B cell (primary cell): ENCODE results near the gene CD99L2. TPM values are rescaled to one million over a fixed set of nuclear protein-coding genes. Genes with fewer than 3 reads are reported as not detected.

Source experiments
- ATAC-seq: fragments of 200-7000 bp; cut with Tn5 transposase; one replicate; pipeline ENCODE4 v1.10.0; 2021; ENCODE audit warnings: low read depth, mild to moderate bottlenecking, moderate number of reproducible peaks, moderate library complexity
- CTCF ChIA-PET: fragments of 350-600 bp; sonication (Branson Sonifier 250); formaldehyde crosslinking; loops from one replicate; lab custom pipeline; 2021; ENCODE audit warnings: antibody characterized with exemption, inconsistent platforms; lab: Charles Lee
- POLR2A ChIA-PET: fragments of 350-600 bp; sonication (Branson Sonifier 250); formaldehyde crosslinking; loops from one replicate; lab custom pipeline; 2021; ENCODE audit warnings: antibody characterized with exemption; lab: Charles Lee
- DNase-seq: peaks from one replicate; pipeline ENCODE4 v3.0.0; 2013
- H2AFZ ChIP-seq: 2 replicates; pipeline ENCODE4 v1.6.1; 2012; ENCODE audit warnings: mild to moderate bottlenecking, low read depth, low read length; ENCODE audit not compliant: insufficient read depth, poor library complexity, severe bottlenecking
- H3K27ac ChIP-seq, 2 donors: 1 replicate in 1 of 2; 2 replicates in 1 of 2; pipeline ENCODE4 v1.5.1; 2012 to 2013; ENCODE audit warnings: low read length in 2 of 2, mild to moderate bottlenecking in 2 of 2, moderate library complexity in 1 of 2
- H3K27me3 ChIP-seq, 4 experiments: fragments of 200-600 bp in 1 of 4; sonication (generic) in 1 of 4; replicated peaks in 1 of 4; 1 replicate in 2 of 4; 2 replicates in 2 of 4; pipeline versions ENCODE4 v1.6.1 to v1.7.0; 2013 to 2016; ENCODE audit warnings: low read length in 3 of 4, mild to moderate bottlenecking in 2 of 4, mixed read lengths in 1 of 4, moderate library complexity in 1 of 4; ENCODE audit not compliant: insufficient read depth in 4 of 4, control insufficient read depth in 3 of 4; ENCODE audit errors: control extremely low read depth in 1 of 4
- H3K36me3 ChIP-seq, 2 experiments: replicated peaks in 1 of 2; 1 replicate in 1 of 2; 2 replicates in 1 of 2; pipeline versions ENCODE4 v1.6.1 to v1.7.1; 2013; ENCODE audit warnings: low read length in 1 of 2; ENCODE audit not compliant: insufficient read depth in 2 of 2, control insufficient read depth in 1 of 2; ENCODE audit errors: control extremely low read depth in 1 of 2, extremely low read depth in 1 of 2
- H3K4me1 ChIP-seq, 2 donors: fragments of 200-600 bp in 1 of 2; sonication (generic) in 1 of 2; 1 replicate in 1 of 2; 2 replicates in 1 of 2; pipeline versions ENCODE4 v1.5.1 to v1.6.1; 2013 to 2017; ENCODE audit warnings: low read length in 2 of 2; ENCODE audit not compliant: control insufficient read depth in 2 of 2, insufficient read depth in 2 of 2
- H3K4me2 ChIP-seq: replicated peaks from 2 replicates; pipeline ENCODE3; 2012; ENCODE audit warnings: mild to moderate bottlenecking, low read depth, low read length; ENCODE audit not compliant: poor library complexity, severe bottlenecking
- H3K4me3 ChIP-seq, 5 experiments: fragments of 200-600 bp in 1 of 5; sonication (generic) in 1 of 5; 1 replicate in 3 of 5; 2 replicates in 2 of 5; pipeline versions ENCODE4 v1.5.1 to v1.7.0; 2011 to 2016; ENCODE audit warnings: low read length in 4 of 5, mild to moderate bottlenecking in 4 of 5, low read depth in 2 of 5, control low read depth in 1 of 5, moderate library complexity in 1 of 5; ENCODE audit not compliant: insufficient read depth in 1 of 5; ENCODE audit errors: control extremely low read depth in 1 of 5, extremely low read depth in 1 of 5
- H3K79me2 ChIP-seq: fragments of 200-600 bp; sonication (generic); one replicate; pipeline ENCODE4 v1.6.0; 2016; ENCODE audit warnings: low read length; ENCODE audit not compliant: control insufficient read depth, insufficient read depth
- H3K9ac ChIP-seq: fragments of 200-600 bp; sonication (generic); 2 replicates; pipeline ENCODE4 v1.6.1; 2017; ENCODE audit warnings: mild to moderate bottlenecking, low read length, moderate library complexity
- H3K9me3 ChIP-seq, 3 donors: one replicate each; pipeline versions ENCODE4 v1.6.1 to v1.7.1; 2013; ENCODE audit warnings: low read length in 2 of 3; ENCODE audit not compliant: control insufficient read depth in 2 of 3, insufficient read depth in 1 of 3; ENCODE audit errors: control extremely low read depth in 1 of 3
- H4K20me1 ChIP-seq: 2 replicates; pipeline ENCODE4 v1.6.0; 2012; ENCODE audit warnings: mild to moderate bottlenecking, low read length; ENCODE audit not compliant: insufficient read depth, control insufficient read depth, poor library complexity, severe bottlenecking
- H3K27ac Mint-ChIP-seq: one replicate; pipeline ENCODE4 v1.8.0; 2021; ENCODE audit warnings: mixed read lengths
- H3K27me3 Mint-ChIP-seq: one replicate; pipeline ENCODE4 v1.8.0; 2021; ENCODE audit warnings: mixed read lengths
- H3K4me1 Mint-ChIP-seq: one replicate; pipeline ENCODE4 v1.8.0; 2021; ENCODE audit warnings: mixed read lengths
- H3K4me3 Mint-ChIP-seq: one replicate; pipeline ENCODE4 v1.8.0; 2021; ENCODE audit warnings: mixed read lengths
- H3K9me3 Mint-ChIP-seq: one replicate; pipeline ENCODE4 v1.8.0; 2022; ENCODE audit warnings: mixed read lengths; ENCODE audit not compliant: insufficient read depth
- EZH2 ChIP-seq: IDR thresholded peaks from 2 replicates; pipeline ENCODE4 v1.6.1; 2012; ENCODE audit warnings: borderline replicate concordance, low read depth, mild to moderate bottlenecking, moderate library complexity, low read length; ENCODE audit not compliant: insufficient read depth, poor library complexity, severe bottlenecking
- WGBS: methylation state at CpG from one replicate; pipeline ENCODE4 v1.1.5; 2013; ENCODE audit warnings: missing lambda C conversion rate; ENCODE audit not compliant: insufficient coverage; 5-methylcytosine and 5-hydroxymethylcytosine counted together
- intact Hi-C: fragments of 100-400 bp; cut with micrococcal nuclease; formaldehyde crosslinking; loops from one replicate; pipeline ENCODE4 v1.10.0; 2022
- polyA plus RNA-seq: library from polyadenylated mRNA; depleted of rRNA; stranded (reverse); fragments of >200 nt; gene quantifications from 2 replicates; pipeline ENCODE4 v1.2.3, GENCODE V29; 2012
- total RNA-seq, 2 donors: library from RNA; stranded (reverse); fragments of 120-200 nt in 1 of 2; gene quantifications; 1 replicate in 1 of 2; 2 replicates in 1 of 2; pipeline versions ENCODE4 v1.2.3 to v1.2.4, GENCODE V29; 2013 to 2022
- TF ChIP-seq, protein P1 (sequence below): fragments of 200-600 bp; IDR thresholded peaks from one replicate; pipeline ENCODE4 v1.8.0; 2022; ENCODE audit warnings: antibody characterized with exemption, mild to moderate bottlenecking

CD99L2 gene
- total and polyA plus RNA-seq, 2 donors (not counting 1 experiment from before 2014, with no cell fraction given): 8.7 to 17.8 TPM

DNA sequence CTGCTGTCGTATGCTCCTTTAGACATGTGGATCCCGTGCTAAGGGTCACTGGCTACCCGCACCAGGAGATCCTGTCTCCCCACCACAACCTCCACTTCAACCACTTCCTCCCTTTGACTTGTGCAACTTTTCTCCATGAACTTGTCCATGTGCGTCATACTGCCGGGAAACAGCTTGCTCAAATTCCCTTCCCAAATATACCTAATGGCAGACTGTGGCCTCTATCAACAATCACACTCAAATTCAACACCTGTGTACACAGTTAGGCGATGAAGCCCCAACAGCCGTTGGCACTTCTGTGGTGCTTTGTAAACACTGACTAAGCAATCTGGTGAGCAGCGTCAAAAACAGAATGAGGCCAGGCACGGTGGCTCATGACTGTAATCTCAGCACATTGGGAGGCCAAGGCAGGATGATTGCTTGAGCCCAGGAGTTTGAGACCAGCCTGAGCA lies 49.5 kb downstream of the CD99L2 start:
- DNase-seq (no peak), ATAC-seq (no peak)
- Histone ChIP-seq H2AFZ (no peak overlapping the region), H3K4me3 (no peak overlapping the region), H3K4me2 (no peak overlapping the region), H3K79me2 (peaks cover 2% of the 10 kb centered on the region), H3K36me3 (no peaks in the 10 kb centered on the region), H3K27ac (no peak overlapping the region), H4K20me1 (no peaks in the 10 kb centered on the region), H3K9me3 (no peaks in the 10 kb centered on the region), H3K9ac (no peak overlapping the region), H3K4me1 (no peaks in the 10 kb centered on the region), H3K27me3 (no peaks in the 10 kb centered on the region)
- Mint-ChIP-seq H3K4me3 (no peak overlapping the region), H3K27ac (no peak overlapping the region), H3K27me3 (no peaks in the 10 kb centered on the region), H3K4me1 (peaks cover 9% of the 10 kb centered on the region), H3K9me3 (no peaks in the 10 kb centered on the region)
- WGBS: 33% methylated on average over 8 of the region's 9 CpGs
- no peak for TF ChIP-seq EZH2
- TF ChIP-seq, protein P1, sequence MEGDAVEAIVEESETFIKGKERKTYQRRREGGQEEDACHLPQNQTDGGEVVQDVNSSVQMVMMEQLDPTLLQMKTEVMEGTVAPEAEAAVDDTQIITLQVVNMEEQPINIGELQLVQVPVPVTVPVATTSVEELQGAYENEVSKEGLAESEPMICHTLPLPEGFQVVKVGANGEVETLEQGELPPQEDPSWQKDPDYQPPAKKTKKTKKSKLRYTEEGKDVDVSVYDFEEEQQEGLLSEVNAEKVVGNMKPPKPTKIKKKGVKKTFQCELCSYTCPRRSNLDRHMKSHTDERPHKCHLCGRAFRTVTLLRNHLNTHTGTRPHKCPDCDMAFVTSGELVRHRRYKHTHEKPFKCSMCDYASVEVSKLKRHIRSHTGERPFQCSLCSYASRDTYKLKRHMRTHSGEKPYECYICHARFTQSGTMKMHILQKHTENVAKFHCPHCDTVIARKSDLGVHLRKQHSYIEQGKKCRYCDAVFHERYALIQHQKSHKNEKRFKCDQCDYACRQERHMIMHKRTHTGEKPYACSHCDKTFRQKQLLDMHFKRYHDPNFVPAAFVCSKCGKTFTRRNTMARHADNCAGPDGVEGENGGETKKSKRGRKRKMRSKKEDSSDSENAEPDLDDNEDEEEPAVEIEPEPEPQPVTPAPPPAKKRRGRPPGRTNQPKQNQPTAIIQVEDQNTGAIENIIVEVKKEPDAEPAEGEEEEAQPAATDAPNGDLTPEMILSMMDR: no peak
- intact Hi-C loops: no loop called here
- CTCF ChIA-PET: no interaction called here
- POLR2A ChIA-PET: no interaction called here

DNA sequence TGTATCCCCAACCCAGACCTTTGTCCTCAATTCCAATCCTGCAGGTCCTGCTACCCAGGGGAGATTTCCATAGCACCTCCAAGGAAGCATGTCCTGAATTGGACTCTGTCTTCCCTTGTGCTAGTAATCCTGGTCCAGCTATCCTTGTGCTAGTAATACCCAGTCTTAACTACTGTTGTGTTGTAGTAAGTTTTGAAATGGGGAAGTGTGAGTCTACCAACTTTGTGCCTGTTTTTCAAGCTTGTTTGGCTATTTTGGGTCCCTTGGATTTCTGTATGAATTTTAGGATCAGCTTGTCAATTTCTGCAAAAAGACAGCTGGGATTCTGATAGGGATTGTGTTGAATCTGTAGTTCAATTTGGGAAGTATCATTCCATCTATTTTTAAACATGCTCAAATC lies 51.4 kb downstream of the CD99L2 start:
- Histone ChIP-seq H3K36me3 (no peaks in the 10 kb centered on the region), H3K4me2 (no peak overlapping the region), H3K4me1 (no peaks in the 10 kb centered on the region), H4K20me1 (no peaks in the 10 kb centered on the region), H3K4me3 (no peak overlapping the region), H3K27ac (no peak overlapping the region), H3K79me2 (peaks cover 2% of the 10 kb centered on the region), H3K9me3 (no peaks in the 10 kb centered on the region), H3K27me3 (no peaks in the 10 kb centered on the region), H3K9ac (no peak overlapping the region), H2AFZ (no peak overlapping the region)
- no peak overlapping the region for H3K27ac Mint-ChIP-seq
- intact Hi-C loops: no loop called here
- H3K27me3 Mint-ChIP-seq: no peaks in the 10 kb centered on the region
- peaks cover 9% of the 10 kb centered on the region for H3K4me1 Mint-ChIP-seq
- POLR2A ChIA-PET: no interaction called here
- DNase-seq: no peak
- CTCF ChIA-PET: no interaction called here
- no peak overlapping the region for H3K4me3 Mint-ChIP-seq
- H3K9me3 Mint-ChIP-seq: no peaks in the 10 kb centered on the region
- TF ChIP-seq EZH2: no peak
- TF ChIP-seq, protein P1: no peak
- no peak for ATAC-seq
